ENCODE measurements around the gene HMGB2. TPM values are rescaled to one million over a fixed set of nuclear protein-coding genes. Genes with fewer than 3 reads are reported as not detected.

The HMGB2 gene
- total RNA-seq, 2 donors from 2014 or later, result 23.7 to 51.5 TPM

DNA sequence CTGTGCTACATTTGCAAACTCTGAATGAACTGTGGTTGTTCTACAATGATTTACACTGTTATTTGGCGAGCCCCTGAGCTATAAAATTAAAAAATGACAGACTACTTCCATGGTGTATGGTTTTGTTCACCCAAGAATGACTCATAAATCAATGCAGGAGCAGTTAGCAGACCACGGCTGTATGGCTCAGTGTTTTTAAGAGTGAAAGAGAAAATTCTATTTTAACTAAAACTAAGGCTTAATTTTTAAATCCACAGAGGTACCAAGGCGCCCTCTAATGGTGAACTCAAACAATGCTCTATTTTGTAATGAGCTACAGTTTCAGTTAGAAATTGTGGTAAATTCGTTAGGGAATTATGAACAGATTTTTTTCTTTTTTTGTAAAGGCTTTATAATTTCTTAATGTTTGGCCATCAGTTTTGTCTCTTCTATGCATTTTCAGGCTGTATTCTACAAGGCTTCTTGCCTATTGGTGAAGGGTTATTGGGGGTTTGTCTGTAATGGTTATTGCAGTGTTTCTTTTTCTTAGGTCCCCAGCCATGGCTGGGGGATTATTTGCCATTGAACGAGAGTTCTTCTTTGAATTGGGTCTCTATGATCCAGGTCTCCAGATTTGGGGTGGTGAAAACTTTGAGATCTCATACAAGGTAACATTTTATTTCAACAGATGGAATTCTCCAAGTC lies 32.5 kb downstream of the HMGB2 start:
- no peak for DNase-seq (ENCODE audit: low spot score)
- intact Hi-C loops (cut with DNase I), result no loop called here

DNA sequence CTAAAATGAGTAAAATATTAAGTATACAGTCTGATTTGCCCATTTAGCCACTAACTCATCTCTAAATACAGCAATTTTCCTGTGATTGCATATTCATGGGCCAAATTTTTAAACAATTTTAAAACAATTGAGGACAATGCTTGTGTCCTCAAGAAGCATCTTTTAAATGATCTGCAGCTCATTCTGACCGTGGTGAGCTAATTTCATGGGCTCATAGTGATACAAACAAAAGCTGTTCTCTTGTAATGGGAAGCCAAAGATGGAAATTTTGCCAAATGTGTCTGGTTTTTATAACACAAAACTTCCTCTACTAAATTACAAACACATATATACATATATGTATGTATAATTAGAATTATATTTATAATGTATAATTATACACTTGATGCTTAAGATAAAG lies 39.7 kb downstream of the HMGB2 start:
- DNase-seq (ENCODE audit: low spot score), result no peak
- intact Hi-C loops (cut with DNase I), result no loop called here

DNA sequence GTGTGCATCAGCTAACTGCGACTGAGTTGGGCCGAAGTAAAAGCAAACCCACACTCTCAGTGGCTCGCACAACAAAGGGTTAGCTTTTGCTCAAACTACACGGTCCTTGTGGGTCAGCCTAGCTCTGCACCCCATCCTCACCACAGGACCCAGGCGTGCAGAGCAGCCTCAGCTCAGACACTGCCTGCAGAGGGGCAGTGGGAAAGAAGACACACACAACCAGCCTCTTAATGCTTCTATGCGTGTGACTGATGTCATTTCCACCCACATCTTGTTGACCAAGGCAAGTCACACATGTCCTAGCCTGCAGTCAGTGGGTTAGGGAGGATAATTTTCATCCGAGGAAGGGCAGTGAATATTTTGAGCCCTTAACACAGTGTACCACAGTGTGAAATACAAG lies 40.5 kb downstream of the HMGB2 start:
- intact Hi-C loops (cut with DNase I), result no loop called here
- no peak for DNase-seq (ENCODE audit: low spot score)

DNA sequence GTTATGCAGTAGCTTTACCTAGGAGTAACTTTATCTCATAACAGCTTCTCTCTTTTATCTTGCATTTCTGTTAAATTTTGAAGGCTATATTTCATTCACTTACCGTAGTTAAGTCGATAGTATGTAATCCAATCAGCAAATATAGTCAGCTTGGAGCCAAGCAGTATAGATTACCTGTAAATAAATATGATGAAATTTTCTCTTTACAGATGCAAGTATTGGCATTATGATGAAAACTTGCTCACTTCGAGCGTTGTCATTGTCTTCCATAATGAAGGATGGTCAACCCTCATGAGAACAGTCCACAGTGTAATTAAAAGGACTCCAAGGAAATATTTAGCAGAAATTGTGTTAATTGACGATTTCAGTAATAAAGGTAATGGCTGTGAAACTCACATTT lies 42.3 kb downstream of the HMGB2 start:
- intact Hi-C loops (cut with DNase I), result no loop called here
- no peak for DNase-seq (ENCODE audit: low spot score)

DNA sequence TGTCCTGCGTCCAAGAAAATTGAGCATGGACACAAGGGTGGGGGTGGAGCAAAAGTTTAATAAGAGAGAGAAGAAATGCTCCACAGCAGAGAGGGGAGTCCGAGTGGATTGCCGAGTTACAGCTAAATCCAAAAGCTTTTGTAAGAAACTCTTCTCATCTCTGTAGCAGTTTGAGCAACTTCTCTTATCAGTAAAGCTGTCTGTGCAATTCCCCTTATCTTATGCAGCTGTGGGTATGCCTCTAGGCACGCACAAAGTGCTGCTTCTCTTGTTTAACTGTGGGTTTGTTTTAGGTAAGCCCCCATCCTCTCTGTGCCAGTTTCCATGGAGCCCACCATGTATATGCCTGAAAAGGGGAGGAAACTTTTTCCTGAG lies 44.8 kb downstream of the HMGB2 start:
- intact Hi-C loops (cut with DNase I), result no loop called here
- no peak for DNase-seq (ENCODE audit: low spot score)

DNA sequence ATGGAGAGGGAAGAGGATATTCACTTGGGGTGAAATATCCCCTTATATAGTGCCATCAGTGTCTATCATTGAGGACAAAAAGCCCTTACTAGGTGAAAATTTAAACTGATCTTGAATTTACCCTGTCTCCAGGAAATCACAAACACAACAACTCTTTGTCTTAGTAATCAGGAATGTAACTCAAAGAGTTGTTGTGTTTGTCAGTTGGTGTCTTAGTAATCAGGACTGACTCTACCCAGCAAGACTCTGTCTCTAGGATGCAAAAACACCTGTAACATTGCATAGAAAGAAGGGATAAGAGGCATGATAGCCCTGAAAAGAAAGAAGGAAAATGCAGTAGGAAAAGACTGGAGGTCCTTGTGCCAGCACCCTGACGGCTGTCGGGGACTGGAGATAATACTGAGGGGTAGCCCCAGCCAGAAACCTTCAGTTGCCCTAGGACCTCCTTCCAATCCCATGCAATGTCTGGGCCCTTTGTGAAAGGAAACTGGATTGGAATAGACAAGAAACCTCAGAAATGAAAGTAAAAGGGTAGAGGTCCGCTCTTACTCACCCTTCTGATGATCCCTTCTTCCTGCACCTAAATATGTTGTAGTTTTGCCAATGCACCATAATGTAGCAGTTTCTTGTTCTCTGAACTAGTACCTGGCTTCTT lies 45.3 kb downstream of the HMGB2 start:
- intact Hi-C loops (cut with DNase I), result no loop called here
- DNase-seq (ENCODE audit: low spot score), result no peak

DNA sequence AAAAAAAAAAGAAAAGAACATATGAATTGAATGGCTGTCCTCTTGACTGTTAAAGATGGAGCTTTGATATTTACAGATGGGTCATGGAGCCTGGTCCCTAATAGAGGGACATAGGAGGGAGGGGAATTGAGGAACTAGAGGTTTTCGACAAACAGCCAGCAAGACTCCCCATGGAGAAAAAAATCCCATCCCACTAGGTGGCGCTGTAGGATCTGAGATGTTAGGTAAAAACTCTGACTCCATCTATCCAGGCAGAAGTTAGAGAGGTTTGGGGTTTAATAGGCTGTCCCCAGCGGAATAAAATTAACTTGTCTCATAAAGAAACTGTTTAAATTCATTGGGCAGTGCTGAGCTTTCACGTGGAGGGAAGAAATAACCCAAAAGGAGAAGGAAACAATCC lies 45.9 kb downstream of the HMGB2 start:
- intact Hi-C loops (cut with DNase I), result no loop called here
- DNase-seq (ENCODE audit: low spot score), result no peak

DNA sequence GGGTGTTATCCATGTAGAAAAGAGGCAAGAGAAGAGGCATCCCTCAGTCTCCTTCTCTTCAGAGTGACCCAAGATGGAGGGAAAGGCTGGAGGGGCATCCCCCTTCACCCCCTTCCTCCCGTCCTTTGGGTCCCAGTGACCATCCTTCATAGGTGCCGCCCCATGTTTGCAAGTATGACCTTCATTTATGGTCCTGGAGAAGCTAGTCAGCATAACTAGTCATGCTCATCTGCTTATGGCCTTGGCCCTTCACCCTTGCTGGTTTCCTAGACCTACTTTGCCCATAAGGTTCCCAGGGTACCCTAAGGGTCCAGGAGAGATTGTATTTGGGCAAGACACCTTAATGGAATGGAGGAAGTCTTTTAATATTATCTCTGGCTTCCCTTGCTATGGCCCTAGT lies 46.7 kb downstream of the HMGB2 start:
- intact Hi-C loops (cut with DNase I), result no loop called here
- DNase-seq (ENCODE audit: low spot score), result no peak

DNA sequence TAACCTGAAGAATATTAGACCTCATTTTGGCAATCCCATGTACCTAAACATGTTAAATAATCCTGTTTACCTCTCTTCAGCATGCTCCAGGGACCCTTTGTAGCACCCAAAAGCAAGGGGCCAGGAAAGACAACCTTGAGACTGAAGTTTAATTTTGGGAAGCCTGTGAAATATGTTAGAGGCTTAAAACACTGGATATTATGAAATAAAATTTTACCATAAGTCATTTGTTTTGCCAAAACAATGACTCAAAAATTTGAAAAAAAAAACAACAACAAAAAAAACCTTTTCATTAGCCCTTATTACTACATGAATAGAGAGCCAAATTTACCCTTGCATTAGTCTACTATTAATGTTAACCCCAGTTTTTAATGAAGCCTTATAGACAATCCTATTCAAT lies 49.7 kb downstream of the HMGB2 start:
- intact Hi-C loops (cut with DNase I), result no loop called here
- DNase-seq (ENCODE audit: low spot score), result no peak

DNA sequence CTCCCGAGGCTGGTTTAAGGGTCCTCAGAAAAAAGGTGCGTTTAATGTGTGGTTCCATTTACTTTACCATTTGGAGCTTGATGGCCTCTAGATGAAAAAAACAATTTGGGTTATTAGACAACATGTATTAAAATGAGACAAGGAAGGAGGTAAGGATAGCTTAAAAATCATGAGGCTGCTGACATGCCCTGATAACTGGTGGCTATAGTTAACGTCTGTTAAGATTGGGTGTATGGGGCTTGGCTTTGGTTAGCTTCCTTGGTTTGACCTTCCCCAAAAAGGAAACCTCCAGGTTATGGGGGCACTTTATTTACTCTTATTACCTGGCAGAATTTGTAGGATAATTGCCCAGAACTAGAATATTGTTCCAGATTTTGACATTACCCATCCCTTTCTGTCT lies 51.5 kb downstream of the HMGB2 start:
- DNase-seq (ENCODE audit: low spot score), result no peak
- intact Hi-C loops (cut with DNase I), result no loop called here

DNA sequence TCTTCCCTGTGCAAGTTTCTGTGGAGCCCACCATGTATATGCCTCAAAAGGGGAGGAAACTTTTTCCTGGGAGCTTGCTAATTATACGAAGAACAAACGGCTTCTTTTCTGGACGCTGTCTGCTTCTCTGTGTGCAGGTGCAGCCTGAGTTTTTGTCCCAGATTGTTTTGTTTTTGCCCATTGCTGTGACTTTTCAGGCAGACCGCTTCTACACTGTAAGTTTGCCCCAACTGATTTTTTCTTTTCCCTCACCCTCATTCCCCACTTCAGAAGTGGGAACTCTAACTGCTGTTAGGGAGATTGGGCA lies 51.9 kb downstream of the HMGB2 start:
- intact Hi-C loops (cut with DNase I), result no loop called here
- DNase-seq (ENCODE audit: low spot score), result no peak

DNA sequence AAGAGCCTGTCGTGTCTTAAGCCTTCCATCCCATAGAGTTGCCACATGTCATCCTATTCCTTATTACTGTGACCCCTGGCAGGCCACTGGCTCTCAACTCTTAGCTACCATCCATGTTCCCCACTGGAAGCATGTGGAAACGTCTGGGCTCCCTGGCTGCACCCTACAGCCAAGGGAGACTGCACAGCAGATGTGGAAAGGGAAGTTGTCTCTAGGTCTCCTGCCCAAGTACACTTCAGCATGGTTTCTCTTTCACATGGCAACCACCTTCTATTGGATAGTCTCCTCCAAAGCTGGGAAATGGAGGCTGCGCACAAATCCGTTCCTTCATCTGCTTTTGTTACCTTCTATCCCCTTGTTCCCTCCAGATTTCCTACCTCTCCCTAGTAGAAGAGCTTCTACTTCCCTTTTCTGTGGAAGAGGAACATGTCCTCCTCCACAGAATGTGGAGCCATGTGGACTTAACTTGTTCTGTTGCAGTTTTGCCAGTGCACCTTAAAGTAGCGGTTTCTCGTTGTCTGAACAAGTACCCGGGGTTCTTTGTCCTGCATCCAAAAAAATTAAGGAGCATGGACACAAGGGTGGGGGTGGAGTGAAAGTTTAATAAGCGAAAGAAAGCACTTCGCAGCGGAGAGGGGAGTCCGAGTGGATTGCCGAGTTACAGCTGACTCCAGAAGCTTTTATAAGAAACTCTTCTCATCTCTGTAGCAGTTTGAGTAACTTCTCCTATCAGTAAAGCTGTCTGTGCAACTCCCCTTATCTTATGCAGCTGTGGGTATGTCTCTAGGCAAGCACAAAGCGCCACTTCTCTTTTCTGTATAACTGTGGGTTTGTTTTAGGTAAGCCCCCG lies 52.5 kb downstream of the HMGB2 start:
- intact Hi-C loops (cut with DNase I), result no loop called here
- DNase-seq (ENCODE audit: low spot score), result no peak

Other genes starting within 250 kb of the HMGB2 start
- gene GALNT7, start 165.5 kb downstream of the HMGB2 start, total RNA-seq, result 10 to 100 TPM; 10.2 to 16.2 TPM
- gene SAP30, start 36.6 kb upstream of the HMGB2 start, total RNA-seq, result 10 to 100 TPM; 28.8 to 34.4 TPM
- gene SCRG1, start 64.8 kb upstream of the HMGB2 start, total RNA-seq, result 10 to 100 TPM; 18.2 to 61.8 TPM
- 1 to 10 TPM; 1.1 to 3.5 TPM for gene HAND2, start 195.9 kb upstream of the HMGB2 start, total RNA-seq